Ovary (tissue), 3 donors: ENCODE data around the gene NCEH1.

Experiments used
- CTCF ChIP-seq, 3 donors: fragments of 450-650 bp in 2 of 3; fragments of 200-600 bp in 1 of 3; IDR thresholded peaks; one replicate each; pipeline versions ENCODE4 v1.5.1 to v1.8.0; 2016 to 2022; ENCODE audit warnings: antibody characterized with exemption in 3 of 3, mild to moderate bottlenecking in 1 of 3
- EP300 ChIP-seq: sonication (generic); formaldehyde crosslinking; IDR thresholded peaks from one replicate; pipeline ENCODE4 v1.6.1; 2017; ENCODE audit warnings: antibody characterized with exemption
- donor health status: DM: no; HTN: no; CAD: no.

DNA sequence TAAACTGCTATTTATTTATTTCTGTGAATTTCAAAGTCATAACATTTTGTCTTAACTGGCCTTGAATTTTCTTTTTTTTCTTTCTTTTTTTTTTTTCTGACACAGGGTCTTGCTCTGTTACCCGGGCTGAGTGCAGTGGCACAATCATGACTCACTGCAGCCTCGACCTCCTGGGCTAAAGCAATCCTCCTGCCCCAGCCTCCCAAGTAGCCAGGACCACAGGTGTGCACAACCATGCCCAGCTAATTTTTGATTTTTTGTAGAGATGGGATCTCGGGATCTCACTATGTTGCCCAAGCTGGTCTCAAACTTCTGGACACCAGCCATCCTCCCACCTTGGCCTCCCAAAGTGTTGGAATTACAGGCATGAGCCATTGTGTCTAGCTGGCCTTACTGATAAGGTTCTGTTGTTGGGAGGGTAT, 110.2 kb downstream of the NCEH1 start:
- no peak for TF ChIP-seq EP300
- TF ChIP-seq CTCF (IDR thresholded peaks at IDR 0.05) = no peak
